Measurements from ENCODE around the gene NIP7. TPM values are rescaled to one million over a fixed set of nuclear protein-coding genes. Genes with fewer than 3 reads are reported as not detected.
A peak's percentile ranks its signal among the peaks of the same experiment; 100 is the strongest.

The NIP7 gene
- total and polyA plus RNA-seq, 2 of the 4 experiments (the other 2 are of a cell fraction) = 14.0 to 28.3 TPM

GRCh38 chr16:69382421-69382820 lies 42.8 kb downstream of the NIP7 start:
- no peak overlapping the region for H3K18ac ChIP-seq (ENCODE audit: low read depth, low read length)
- H4K91ac ChIP-seq (ENCODE audit: insufficient read depth, low read depth, low read length) = no peak overlapping the region
- peaks cover 15% of the 10 kb centered on the region for H3K36me3 ChIP-seq (ENCODE audit: control insufficient read depth, insufficient read depth, low read length)
- no CpG with 5 or more reads among the region's 2 CpGs for WGBS, 2 experiments (ENCODE audit: extremely low coverage in 2 of 2, insufficient read length in 1 of 2)
- no peak overlapping the region for H4K5ac ChIP-seq (ENCODE audit: low read depth, low read length)
- no peak overlapping the region for H3K27ac ChIP-seq (ENCODE audit: insufficient read depth, low read length)
- POLR2A ChIA-PET (ENCODE audit: unreplicated experiment) = no interaction called here
- H2BK20ac ChIP-seq (ENCODE audit: low read depth, low read length) = no peak overlapping the region
- no peak overlapping the region for H3K9ac ChIP-seq (ENCODE audit: low read depth, low read length)
- no peak overlapping the region for H3K14ac ChIP-seq (replicated peaks; ENCODE audit: low read depth, low read length)
- no peaks in the 10 kb centered on the region for H3K9me3 ChIP-seq (ENCODE audit: control insufficient read depth, insufficient read depth, low read length)
- H3K4me3 ChIP-seq (ENCODE audit: insufficient read depth, low read depth, low read length) = no peak overlapping the region
- no TSS peak for BruUV-seq (replicated peaks)
- H3K56ac ChIP-seq (ENCODE audit: extremely low read depth, insufficient read depth, low read length) = no peak overlapping the region
- no peaks in the 10 kb centered on the region for H3K27me3 ChIP-seq (ENCODE audit: control insufficient read depth, insufficient read depth, low read length)
- H3K23ac ChIP-seq (ENCODE audit: low read depth, low read length) = no peak overlapping the region
- H2BK120ac ChIP-seq (ENCODE audit: low read depth, low read length) = no peak overlapping the region
- H2AFZ ChIP-seq (replicated peaks; ENCODE audit: low read length, poor library complexity) = no peak overlapping the region
- no peak overlapping the region for H3K4me2 ChIP-seq (ENCODE audit: low read depth, low read length)
- peaks cover 3% of the 10 kb centered on the region for H3K9me1 ChIP-seq (ENCODE audit: insufficient read depth, low read length)
- H4K20me1 ChIP-seq (ENCODE audit: insufficient read depth, low read length) = no peaks in the 10 kb centered on the region
- CTCF ChIA-PET = no interaction called here
- H2AK5ac ChIP-seq (ENCODE audit: low read depth, low read length) = no peak overlapping the region
- no peak for ATAC-seq (ENCODE audit: low read depth)
- dilution Hi-C loops (cut with HindIII; ENCODE audit: low sequenced_read_pairs, unreplicated experiment) = no loop called here
- peak; percentile 10 for DNase-seq
- no peak overlapping the region for H4K8ac ChIP-seq (ENCODE audit: low read depth in 2 of 2, low read length in 2 of 2)
- H2BK15ac ChIP-seq (ENCODE audit: low read depth, low read length) = no peak overlapping the region
- no peak overlapping the region for H2AK9ac ChIP-seq (replicated peaks; ENCODE audit: low read depth, low read length, poor library complexity)
- no peak overlapping the region for H3K4ac ChIP-seq (ENCODE audit: low read depth, low read length)
- no peak overlapping the region for H2BK5ac ChIP-seq (ENCODE audit: low read depth, low read length, poor library complexity, severe bottlenecking)
- intact Hi-C loops (cut with micrococcal nuclease) = loop anchor here (5.0 kb wide), 1 partner anchor 375 kb away; no protein-coding TSS in a partner anchor
- H3K4me1 ChIP-seq (ENCODE audit: control insufficient read depth, insufficient read depth, low read length) = no peaks in the 10 kb centered on the region; the same call in 1 of the 2 replicates
- H3K79me1 ChIP-seq (ENCODE audit: low read depth in 1 of 2, low read length in 2 of 2) = peaks cover 26 to 35% of the 10 kb centered on the region in 2 experiments
- in situ Hi-C loops (cut with MboI; ENCODE audit: low sequenced_read_pairs) = no loop called here
- no peak for TF ChIP-seq RFX5 (IDR thresholded peaks at IDR 0.05; ENCODE audit: low read depth, low read length)
- no peak for TF ChIP-seq ELK1 (IDR thresholded peaks at IDR 0.05; ENCODE audit: borderline replicate concordance, low read depth, low read length)
- TF ChIP-seq BHLHE40 (IDR thresholded peaks at IDR 0.05; ENCODE audit: low read depth, low read length) = no peak
- TF ChIP-seq MXI1 (IDR thresholded peaks at IDR 0.05; ENCODE audit: borderline replicate concordance, low read depth, low read length) = no peak
- no peak for TF ChIP-seq MAZ (IDR thresholded peaks at IDR 0.05; ENCODE audit: borderline replicate concordance, low read depth, low read length)
- no peak for TF ChIP-seq RCOR1 (IDR thresholded peaks at IDR 0.05; ENCODE audit: insufficient replicate concordance, low read length)
- TF ChIP-seq CHD1 (IDR thresholded peaks at IDR 0.05; ENCODE audit: low read depth, low read length) = no peak
- no peak for TF ChIP-seq NFE2L2 (IDR thresholded peaks at IDR 0.05; ENCODE audit: low read depth, low read length)

Data from IMR-90 (cell line).